Activated CD4-positive, CD25-positive, alpha-beta regulatory T cell (primary cell): Measurements from ENCODE around the gene KIF19.

Source experiments
- DNase-seq, 4 experiments: peaks; one replicate each; lab custom pipeline; 2025; lab: John Stamatoyannopoulos, UW

KIF19 gene

DNA sequence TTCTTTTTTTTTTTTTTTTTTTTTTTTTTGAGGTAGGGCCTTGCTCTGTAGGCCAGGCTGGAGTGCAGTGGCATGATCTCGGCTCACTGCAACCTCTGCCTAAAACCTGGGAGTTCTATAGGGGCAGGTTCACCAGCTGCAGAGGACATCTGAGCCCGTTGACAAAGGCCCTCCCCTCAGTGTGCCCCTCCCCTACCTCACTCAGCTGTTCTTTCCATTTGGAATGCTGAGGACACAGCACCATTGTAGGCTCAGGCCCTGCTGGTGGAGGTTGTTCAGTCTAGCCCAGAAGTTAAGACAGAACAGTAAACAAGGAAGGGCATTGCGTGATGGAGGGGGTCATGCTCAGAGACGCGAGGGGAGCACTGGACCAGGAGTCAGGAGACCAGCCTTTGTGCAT lies 21.8 kb upstream of the KIF19 start:
- DNase-seq = no peak

DNA sequence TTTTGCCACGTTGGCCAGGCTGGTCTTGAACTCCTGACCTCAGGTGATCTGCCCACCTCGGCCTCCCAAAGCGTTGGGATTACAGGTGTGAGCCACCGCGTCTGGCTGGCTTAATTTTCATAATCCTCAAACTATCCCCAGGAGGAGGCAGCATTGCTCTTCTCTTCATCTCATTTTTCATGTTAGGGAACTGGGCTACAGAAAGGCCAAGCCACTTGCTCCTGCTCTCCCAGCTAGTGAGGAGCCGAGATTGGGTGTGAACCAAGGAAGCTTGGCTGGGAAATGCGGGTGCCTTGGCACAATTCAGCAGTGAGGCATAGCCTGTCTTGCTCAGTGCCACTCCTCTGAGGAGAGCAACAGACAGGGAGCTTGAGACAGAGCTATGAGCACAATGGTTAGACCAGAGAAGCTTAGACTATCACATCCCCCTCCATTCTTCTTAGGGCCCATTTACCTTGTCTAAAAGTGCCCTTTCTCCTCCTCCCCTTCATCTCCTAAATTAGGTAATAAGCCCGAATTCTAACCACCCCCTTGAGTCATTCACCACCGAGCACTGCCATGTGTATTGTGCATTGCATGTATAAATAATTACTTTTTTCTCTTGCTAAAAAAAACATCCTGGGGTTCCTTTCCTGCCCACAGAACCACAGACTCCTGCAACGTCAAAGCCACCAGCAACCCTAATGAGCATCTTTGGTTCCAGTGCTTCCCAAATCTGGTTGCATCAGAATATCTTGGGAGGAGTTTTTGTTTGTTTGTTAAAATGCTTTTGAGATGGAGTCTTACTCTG lies 20.0 kb upstream of the KIF19 start:
- DNase-seq = no peak

DNA sequence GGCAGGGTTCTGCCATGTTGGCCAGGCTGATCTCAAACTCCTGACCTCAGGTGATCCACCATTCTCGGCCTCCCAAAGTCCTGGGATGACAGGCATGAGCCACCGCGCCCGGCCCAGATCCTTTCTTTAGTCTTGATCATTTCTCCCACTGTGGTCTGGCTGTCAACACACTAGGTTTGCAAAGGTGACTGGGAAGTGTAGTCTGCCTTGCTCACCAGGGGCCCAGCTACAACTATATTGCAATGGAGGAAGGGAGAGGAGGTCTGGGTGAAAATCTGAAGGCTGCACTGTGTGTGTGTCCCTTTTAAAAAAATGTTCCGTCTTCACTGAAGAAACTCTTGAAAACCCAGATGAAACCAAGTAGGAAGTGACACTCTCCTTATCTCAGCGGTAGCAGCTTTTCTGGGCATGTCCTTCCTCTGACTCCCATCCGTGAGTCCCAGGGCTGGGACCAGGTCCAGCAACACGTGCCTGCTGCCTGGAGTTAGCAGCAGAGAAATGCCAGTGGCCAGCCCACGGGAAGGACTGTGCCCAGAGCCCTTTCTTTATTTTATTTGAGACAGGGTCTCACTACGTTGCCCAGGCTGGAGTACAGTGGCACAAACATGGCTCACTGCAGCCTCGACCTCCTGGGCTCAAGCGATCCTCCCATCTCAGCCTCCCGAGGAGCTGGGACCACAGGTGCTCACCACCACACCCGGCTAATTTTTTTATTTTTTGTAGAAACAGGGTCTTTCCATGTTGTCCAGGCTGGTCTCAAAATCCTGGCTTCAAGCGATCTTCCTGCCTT lies 17.8 kb upstream of the KIF19 start:
- DNase-seq = no peak

DNA sequence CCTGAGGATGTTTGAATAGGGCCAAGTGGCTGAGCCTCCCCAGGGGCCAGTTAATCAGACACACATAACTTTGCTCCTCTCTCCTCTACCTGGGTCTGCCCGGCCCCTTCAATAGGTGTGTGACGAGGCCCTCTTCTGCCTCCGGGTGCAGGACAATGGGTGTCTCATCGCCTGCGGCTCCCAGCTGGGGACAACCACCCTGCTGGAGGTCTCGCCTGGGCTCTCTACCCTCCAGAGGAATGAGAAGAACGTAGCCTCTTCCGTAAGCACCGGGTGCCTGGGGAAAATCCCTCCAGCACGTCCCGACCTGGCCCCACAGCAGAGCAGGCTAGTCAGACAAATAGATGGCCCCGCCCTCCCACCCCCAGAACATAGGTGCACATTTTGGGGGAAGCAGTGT lies 16.1 kb upstream of the KIF19 start:
- no peak for DNase-seq

DNA sequence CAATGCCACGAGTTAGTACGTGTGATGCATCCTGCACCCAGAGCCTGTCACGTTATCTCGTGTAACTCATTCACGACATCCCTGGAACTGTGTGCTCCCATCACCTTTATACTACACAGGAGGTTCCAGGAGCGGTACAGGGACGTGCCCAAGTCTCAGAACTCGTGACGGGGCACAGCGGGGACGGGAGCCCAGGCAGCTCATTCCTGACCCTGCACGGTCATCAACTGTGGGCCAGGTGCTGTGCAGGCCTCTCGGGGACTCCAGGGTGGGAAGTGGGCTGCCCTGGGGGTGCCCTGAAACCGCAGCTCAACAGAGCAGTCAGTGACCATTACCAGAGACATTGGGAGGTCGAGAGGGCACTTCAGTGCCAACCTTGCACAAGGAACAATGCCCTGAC lies 11.1 kb upstream of the KIF19 start:
- DNase-seq = no peak

DNA sequence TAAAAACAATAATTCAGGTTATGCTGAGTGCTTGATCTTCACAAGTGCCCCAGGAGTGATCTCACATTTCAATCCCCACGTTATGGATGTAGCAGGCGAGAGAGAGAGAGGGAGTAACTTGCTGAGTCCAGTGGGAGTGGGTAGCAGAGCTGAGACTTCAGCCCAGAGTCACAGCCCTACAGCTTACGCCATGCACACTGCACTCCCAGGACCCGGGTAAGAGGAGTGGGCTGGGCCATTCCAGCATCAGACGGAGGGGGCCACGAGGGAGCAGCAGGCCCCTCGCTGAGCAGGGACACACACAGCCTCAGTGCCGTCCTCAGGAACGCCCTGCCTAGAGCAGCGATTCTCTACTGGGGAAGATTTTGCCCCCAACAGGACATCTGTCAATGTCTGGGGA lies 9.8 kb upstream of the KIF19 start:
- no peak for DNase-seq

DNA sequence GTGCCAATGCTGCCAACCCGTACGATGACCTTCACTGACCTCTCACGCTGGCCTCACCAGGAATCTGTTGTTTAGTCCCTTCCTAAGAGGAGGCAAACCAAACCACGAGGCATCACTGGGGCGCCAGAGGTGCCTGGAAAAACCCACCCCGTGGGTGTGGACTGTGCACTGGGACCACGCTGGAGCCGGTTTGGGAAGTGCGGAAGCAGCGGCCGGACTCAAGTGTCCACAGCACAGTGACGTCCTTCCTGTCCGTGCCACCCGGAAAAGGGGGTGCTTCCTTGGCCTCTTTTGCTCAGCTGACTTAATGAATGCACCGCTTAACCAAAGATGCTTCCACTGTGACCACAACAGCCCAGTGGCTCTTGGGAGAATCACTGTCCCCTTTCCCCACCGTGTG lies 9.0 kb upstream of the KIF19 start:
- no peak for DNase-seq

DNA sequence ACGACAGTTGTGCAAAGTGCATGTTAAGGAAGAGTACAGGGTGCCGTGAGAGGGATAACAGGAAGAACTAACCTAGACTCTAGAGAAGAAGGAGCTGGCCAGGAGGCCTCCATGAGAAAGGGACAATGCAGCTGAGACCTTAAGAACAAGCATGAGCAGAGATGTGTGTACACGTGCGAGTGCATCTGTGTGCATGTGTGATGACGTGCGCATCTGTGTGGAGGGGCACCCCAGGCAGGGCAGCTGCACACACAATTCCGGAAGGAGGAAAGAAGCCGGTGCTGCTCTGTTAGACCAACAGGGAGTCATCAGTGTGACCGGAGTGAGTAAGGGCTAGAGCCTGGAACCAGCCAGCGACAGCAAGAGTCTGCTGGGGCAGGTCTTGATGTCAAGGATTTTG lies 7.6 kb upstream of the KIF19 start:
- DNase-seq = no peak

DNA sequence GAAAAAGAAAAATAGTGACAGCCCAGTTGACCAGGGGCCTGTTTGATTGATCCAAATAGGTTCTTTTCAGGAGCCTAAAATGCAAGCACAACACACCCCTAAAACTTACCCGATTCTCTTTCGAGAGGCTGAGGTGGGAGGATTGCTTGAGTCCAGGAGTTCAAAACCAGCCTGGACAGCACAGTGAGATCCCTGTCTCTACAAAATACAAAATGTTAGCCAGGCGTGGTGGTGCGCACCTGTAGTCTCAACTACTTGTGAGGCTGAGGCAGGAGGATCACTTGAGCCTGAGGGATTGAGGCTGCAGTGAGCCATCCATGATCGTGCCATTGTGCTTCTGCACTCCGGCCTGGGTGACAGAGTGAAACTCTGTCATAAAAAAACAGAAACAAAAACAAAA lies 1.5 kb upstream of the KIF19 start:
- DNase-seq = no peak

DNA sequence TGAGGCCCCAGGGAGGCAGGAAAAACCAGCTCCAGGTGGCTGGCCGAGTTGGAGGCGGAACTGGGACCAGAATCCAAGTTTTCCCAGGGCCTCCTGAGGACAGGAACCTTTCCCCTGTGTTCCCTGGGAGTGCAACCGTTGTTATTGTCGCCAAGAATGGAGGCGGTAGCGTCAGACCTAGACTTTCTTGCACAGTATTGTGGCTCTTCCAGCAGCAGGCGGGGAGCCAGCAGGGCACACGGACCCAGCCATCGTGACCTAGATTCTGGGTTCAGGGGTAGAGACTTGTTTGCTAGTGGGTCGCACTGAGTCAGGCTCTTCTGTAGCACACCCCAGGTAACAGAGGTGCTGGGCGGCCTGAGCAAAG lies 667 bp upstream of the KIF19 start:
- no peak for DNase-seq

DNA sequence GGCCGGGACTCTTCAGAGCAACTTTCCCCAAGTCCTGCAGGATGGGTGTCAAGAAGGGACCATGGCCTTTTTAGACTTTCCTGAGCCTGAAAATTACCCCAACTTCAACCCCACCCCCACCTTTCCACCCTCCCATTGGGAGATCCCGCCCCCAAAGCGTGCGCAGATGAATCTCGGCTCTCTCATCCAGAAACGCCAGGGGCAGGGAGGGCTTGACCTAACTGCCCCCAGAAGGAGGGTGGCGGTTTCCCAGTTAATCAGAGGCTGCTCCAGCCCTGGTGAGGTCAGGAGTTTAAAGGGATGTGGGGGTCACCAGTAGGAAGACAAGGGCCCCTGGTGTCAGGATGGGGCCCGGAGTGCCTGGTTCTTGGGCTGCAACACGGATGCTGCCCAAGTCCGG lies 480 bp downstream of the KIF19 start:
- no peak for DNase-seq

DNA sequence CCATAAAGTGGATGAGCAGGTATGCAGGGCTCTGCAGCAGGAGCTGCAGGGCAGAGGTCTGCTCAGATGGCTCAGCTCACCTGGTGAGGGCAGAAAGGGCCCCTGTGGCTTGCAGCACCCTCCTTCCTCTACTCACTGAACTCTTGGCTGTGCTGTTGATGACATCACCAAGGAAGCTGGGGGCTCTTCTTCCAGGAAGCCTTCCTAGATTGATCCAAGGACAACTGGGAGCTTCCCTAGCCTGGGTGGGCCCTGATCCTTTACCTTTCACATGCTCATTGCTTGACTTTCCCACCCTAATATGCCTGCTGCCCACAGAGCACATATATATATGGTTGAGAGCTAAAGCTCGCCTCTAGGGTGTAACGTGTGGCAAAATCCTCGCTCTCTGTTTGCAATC lies 2.5 kb downstream of the KIF19 start:
- DNase-seq = no peak

DNA sequence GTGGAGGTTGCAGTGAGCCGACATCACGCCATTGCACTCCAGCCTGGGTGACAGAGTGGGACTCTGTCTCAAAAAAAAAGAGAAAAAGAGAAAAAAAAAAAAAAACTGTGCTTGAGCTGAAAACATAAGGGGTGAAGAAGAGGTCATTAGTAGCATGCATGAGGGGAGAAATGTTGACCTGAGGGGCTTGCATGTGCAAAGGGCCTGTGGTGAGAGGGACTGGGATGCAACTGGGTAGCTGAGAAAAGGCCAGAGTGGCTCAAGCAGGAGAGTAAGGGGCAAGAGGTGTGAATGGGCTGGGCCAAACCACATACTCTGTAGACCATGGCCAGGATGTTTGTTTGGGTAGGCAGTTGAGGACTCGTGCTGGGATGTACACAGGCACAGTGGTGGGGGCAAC lies 3.4 kb downstream of the KIF19 start:
- DNase-seq = no peak

DNA sequence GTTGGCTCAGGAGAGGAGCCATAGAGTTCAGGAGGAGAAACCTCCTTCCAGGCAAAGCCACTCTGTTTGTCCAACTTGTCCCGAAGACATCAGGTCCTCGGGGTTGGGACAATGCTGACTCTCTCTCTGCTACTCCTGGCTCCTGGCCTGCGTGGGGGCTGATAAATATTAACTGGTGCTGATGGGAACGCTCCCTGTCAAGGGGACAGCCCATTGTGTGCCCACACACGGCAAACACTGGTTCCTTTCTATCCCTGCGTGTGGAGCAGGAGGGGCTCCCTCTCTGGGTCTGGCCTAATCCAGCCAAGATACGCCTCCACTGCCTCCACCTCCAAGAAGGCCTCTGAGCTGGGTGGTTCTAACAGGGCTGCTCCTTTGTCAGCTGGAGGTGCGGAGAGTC lies 4.4 kb downstream of the KIF19 start:
- no peak for DNase-seq

DNA sequence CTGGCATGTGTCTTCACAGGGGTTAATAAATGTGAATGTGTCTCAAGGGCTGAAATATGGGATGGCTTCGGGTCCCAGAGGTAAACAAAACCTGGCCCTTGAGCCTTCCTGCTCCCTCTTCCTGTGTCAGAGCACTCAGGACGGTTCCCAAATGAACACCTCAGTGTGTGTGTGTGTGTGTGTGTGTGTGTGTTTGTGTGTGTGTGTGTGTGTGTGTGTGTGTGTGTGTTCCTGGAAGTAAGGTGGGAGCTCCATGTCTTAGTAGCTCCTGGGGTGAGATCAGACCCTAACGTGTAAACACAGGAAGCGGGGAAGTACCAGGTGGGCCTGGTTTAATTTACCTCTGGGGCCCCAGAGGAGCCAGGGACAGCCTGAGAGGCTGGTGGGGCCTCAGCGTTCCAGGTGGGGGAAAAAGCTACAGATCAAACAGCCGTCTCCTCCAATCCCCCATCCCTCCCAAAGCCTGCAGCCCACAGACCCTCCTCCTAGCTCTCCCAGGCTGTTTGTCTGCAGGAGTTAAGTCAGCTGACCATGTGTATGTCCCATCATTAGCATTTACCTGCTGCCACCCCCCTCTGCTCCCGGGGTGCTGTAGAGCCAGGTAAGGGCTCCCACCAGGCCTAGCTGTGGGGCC lies 6.1 kb downstream of the KIF19 start:
- no peak for DNase-seq

DNA sequence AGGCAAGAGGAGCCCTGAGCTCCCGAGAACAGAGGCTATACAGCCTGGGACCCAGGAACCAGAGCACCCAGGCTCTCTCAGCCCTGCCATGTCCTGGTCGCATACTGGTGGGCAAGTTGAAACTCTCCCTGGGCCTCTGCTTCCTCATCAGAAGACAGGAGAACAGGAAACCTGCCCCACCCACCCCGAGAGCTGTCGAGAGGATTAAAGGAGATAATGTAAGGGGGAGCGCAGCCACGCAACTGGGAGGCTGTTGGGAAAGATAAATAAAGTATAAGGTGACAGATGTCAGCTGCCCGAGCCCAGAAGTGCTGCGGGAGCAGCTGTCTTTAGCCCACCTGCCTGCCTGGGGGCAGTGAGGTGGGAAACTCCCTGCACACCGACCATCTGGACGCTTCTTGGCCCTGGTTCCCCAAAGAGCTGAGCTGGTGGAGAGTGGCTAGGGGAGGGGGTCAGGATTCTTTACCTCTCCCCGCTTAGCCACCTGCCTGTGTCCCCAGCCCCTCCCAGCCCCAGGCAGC lies 6.8 kb downstream of the KIF19 start:
- DNase-seq = no peak

DNA sequence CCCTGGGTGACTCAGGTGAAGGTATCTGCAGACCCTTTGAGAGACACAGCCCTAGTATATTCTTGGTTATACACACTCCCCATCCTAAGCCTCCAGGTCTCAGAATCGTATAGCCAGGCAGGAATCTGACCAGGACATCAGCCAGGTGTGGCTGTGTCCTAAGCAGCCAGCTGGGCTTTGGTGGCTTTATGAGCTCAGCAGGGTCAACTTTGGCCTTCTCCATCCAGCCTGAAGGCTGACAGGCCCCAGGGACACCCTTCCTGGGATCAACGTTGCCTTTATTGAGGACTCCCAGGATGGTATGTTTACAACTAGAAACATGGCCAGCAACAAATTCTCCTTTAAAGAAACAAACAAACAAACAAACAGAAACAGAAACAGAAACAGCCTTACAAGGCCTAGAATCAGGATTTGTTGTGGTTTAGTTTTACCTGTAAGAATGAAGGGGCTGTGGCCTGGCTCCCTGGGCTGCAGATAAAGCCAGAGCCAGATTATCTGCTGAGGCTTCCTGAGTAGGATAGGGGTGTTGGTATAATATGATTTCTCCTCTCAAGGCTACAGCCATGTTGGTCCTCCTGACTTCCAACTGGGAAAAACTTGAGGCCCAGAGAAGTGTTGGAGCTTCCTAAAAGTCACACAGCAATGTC lies 8.5 kb downstream of the KIF19 start:
- DNase-seq = no peak

DNA sequence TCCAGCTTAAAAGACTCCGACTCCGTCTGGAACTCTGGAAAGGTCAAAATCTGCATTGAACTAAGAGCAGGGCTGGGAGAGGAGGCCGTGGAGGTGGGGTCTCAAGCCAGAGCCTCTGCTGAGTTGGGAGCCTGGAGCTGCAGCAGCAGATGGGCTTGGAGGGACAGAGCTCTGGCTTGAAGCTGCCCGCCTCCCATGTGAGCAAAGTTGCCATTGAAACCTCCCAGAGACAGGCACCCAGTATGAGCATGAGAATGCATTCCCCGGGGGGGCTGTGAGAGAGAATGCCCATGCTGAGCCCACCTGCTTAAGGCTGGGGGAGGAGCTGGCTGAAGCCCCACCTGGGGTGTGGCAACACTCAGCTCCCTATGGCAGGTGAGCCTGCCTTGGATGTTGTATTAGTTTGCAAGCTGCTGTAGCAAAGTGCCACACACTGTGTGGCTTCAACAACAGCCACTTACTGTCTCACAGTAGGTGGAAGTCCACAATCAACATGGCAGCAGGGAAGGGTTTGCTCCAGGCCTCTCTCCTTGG lies 9.6 kb downstream of the KIF19 start:
- no peak for DNase-seq

DNA sequence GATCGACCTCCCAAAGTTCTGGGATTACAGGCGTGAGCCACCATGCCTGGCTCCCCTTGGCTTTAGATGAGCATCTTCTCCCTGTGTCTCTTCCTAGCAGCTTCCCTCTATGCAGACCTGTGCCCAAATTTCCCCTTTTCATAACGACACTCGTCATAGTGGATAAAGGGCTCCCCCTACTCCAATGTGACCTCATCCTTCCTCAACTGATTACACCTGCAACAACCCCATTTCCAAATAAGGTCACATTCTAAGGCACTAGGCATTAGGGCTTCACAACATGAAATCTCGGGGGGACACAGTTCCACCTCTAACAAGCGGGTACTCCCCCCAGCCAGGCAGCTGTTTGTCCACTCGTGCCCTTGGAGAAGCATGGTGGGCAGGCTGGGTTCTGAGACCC lies 10.3 kb downstream of the KIF19 start:
- no peak for DNase-seq

DNA sequence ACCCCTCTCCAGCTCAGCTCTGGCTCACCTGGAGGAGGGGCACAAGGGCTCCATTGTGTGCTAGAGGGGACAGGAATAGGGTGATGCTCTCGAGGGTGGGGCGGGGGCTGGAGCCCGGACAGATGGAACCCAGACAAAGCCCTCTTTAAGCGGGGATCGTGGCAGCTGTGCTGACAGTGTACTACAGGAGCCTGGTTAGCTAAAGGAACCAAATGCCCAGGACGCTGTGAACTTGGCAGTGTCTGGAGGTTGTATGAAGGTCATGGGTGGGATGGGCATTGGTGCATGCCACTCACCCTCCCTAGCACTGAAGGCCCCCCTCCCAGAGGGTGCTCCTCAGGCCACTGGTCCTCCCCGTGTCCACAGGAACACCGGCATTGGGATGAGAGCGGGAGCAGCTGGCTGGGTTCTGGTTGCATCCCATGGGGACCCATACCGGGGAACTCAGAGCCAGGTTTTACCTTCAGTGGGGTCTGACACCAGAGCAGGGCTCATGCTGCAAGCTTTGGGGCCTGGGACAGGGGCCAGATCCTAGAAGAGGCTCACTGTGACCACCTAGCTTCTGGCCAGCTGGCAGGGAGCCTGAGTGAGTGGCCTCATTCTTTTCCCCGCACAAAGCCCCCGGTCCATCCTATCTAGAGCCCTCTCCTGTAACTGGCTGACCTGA lies 11.9 kb downstream of the KIF19 start:
- no peak for DNase-seq

DNA sequence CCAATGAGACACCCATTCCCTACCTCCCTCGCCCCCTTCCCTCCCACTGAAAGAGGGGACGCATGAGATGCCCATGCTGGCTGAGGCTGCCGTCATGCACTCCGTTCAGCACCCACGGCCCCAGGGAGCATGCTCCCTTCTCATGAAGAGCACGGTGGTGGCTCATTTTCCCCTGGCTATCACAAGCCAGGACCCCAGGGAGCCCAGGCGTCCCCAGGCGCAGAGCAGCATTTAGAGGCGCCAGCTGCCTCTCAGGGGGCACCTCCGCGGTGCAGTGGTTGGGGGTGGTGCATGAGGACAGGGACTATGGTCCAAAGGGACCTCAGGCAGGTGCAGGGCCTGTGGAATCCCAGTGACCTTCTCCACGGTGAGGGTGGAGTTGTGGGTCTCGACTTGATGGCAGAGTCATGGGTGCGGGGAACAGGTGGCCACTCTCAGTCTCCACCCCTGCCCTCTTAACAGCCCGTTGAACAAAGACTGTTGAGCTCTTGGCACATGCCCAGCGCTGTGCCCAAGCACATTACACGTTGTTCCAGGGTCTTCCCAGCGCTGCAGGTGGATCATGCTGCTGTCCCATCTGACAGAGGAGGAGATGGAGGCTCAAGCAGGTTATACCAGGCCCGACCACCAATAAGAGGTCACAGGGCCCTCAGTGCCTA lies 13.6 kb downstream of the KIF19 start:
- DNase-seq = no peak
